ENCODE data around the gene RGR.
A peak's percentile ranks its signal among the peaks of the same experiment; 100 is the strongest.

Gene RGR

DNA sequence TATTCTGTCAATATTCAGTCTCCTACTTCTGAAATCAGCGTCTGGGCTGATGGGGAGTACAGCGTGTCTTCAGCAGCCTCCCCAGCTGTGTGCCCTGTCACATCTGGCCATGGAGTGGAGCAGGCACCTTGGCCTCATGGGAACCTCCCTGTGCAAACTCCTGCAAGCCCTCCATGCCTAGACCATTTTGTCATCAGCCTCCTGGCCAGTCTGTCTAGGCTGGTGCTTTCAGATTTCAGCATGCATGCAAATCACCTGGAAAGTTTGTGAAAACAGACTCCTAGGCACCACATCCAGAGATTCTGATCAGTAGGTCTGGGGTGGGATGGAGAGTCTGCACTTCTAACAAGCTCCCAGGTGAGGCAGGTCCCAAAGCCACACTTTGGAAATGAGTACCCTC, 57.4 kb downstream of the RGR start:
- DNase-seq = no peak

DNA sequence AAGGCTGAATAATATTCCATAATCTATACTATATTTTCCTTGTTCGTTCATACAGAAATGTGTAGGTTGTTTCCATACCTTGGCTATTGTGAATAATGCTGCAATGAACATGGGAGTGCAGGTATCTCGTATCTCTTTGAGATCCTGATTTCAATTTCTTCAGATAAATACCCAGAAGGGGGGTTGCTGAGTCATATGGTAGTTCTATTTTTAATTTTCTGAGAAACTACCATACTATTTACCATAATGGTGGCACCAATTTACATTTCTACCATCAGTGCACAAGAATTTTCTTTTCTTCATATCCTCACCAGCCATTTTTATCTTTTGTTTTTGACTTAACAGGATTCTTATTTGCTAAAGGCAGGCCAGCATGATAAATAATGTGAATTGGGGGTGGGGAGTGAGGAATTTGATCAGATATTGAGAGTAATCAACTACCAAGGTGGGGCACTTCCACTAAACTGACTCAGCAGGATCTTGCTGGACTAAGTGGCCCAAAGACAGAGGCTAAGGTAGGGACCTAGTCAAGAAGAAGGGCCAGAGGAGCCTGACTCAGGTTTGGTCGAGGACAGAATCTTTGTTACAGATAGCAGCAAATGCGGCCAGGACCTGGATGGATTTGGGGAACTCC, 62.0 kb downstream of the RGR start:
- no peak for DNase-seq

DNA sequence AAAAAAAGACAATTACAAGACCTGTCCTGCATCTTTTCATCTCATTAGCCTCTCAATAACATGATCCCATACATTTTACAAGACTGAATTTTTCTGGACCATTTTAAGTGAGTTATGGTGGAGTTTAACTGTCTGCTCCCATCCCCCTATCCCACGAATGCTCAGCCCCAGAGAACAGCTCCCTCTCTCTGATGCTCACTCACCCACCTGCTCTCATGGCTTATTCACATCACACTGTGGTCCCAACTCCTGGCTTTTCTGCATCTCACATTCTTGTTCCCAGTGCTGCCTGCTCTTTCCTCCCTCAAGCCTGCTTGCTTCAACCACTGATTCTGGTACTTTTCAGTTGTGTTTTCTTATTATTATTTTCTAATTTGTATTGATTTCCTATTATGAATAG, 63.2 kb downstream of the RGR start:
- DNase-seq = no peak

DNA sequence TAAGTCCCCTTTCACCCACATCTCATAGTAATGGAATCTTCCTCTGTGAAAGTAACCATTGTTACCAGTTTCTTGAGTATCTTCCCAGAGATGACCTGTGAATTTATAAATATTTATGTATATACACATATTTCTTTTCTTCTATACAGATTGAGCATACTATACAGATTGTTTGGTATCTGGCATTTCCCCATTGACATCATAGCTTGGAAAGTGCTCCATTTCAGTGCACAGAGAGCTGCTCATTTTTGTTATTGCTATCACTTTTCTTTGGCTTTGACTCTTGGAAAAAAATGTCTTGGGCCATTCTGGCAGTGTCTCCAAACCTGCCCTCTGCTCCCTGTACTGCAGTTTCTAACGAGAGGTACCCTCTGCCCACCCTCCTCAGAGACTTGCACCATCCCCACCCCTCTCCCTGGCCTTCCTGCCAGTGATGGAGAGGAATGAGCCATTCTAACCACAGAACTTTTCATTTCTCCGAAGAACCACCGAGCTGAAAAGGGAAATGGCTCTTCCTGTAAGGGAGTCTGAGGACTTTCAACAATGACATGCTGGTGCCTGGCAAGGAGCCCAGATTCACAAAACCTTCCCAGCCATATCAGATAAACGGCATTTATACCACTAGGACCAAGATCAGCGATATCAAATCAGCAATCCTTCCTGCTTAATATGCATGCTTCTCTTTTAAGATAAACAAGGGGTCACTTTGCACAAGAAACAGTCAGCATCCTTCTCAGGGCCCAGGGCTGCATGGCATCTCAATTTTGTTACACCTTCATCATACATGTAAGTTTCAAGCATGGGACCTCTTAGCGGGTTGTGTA, 63.8 kb downstream of the RGR start:
- peak; percentile 40 for DNase-seq

All from CD4-positive, alpha-beta T cell treated with Interleukin-17A for 1 hour (primary cell).